Hepatocyte (in vitro differentiated cells): ENCODE measurements around the gene GLS2. TPM values are rescaled to one million over a fixed set of nuclear protein-coding genes. Genes with fewer than 3 reads are reported as not detected.
"Not testable (repeated sequence)": the region's sequence is repeated elsewhere in the genome, so short reads cannot be mapped to it uniquely, and the experiment has no call there.

ENCODE experiments used
- DNase-seq: peaks from one replicate; pipeline ENCODE4 v3.0.0-alpha.2; 2016; ENCODE audit warnings: low spot score
- H2AFZ ChIP-seq: fragments of 200-600 bp; sonication (generic); 2 replicates; pipeline ENCODE4 v1.6.0; 2016; ENCODE audit warnings: antibody characterized with exemption, mild to moderate bottlenecking
- H3K27ac ChIP-seq: fragments of 200-600 bp; sonication (generic); 2 replicates; pipeline ENCODE4 v1.5.1; 2016; ENCODE audit warnings: mild to moderate bottlenecking
- H3K27me3 ChIP-seq: fragments of 200-600 bp; sonication (generic); 2 replicates; pipeline ENCODE4 v1.6.1; 2016
- H3K36me3 ChIP-seq: fragments of 200-600 bp; sonication (generic); replicated peaks from 2 replicates; pipeline ENCODE4 v1.5.1; 2016; ENCODE audit warnings: low read depth; ENCODE audit not compliant: insufficient read depth
- H3K4me1 ChIP-seq: fragments of 200-600 bp; sonication (generic); 2 replicates; pipeline ENCODE4 v1.5.1; 2016; ENCODE audit warnings: mild to moderate bottlenecking, moderate library complexity; ENCODE audit not compliant: insufficient read depth
- H3K4me2 ChIP-seq: fragments of 200-600 bp; sonication (generic); 2 replicates; pipeline ENCODE4 v1.6.0; 2016
- H3K4me3 ChIP-seq: fragments of 200-600 bp; sonication (generic); 2 replicates; pipeline ENCODE4 v1.5.1; 2016; ENCODE audit warnings: mild to moderate bottlenecking
- H3K79me2 ChIP-seq: fragments of 200-600 bp; sonication (generic); 2 replicates; pipeline ENCODE4 v1.6.0; 2017; ENCODE audit warnings: mild to moderate bottlenecking
- H3K9me2 ChIP-seq: fragments of 200-600 bp; sonication (generic); replicated peaks from 2 replicates; pipeline ENCODE4 v1.6.0; 2017; ENCODE audit warnings: mild to moderate bottlenecking; ENCODE audit not compliant: insufficient read depth
- H3K9me3 ChIP-seq: fragments of 200-600 bp; sonication (generic); 2 replicates; pipeline ENCODE4 v1.5.1; 2016; ENCODE audit warnings: low read depth, mild to moderate bottlenecking
- H4K20me1 ChIP-seq: fragments of 200-600 bp; sonication (generic); 2 replicates; pipeline ENCODE4 v1.6.0; 2016; ENCODE audit warnings: mild to moderate bottlenecking; ENCODE audit not compliant: insufficient read depth, poor library complexity, severe bottlenecking
- CTCF ChIP-seq: fragments of 200-600 bp; sonication (generic); IDR thresholded peaks from 2 replicates; pipeline ENCODE4 v1.5.1; 2016; ENCODE audit warnings: antibody characterized with exemption, mild to moderate bottlenecking; ENCODE audit not compliant: poor library complexity
- EZH2 ChIP-seq: fragments of 200-600 bp; sonication (generic); IDR thresholded peaks from 2 replicates; pipeline ENCODE4 v1.6.1; 2016; ENCODE audit warnings: antibody characterized with exemption, mild to moderate bottlenecking, borderline replicate concordance
- EZH2phosphoT487 ChIP-seq: fragments of 200-600 bp; sonication (generic); IDR thresholded peaks from one replicate; pipeline ENCODE4 v1.6.1; 2018; ENCODE audit warnings: antibody characterized with exemption, mild to moderate bottlenecking, low read depth, moderate library complexity; ENCODE audit not compliant: unreplicated experiment, severe bottlenecking
- WGBS: methylation state at CpG from one replicate; pipeline ENCODE4 v1.1.6; 2016; ENCODE audit warnings: low lambda C conversion rate; ENCODE audit errors: missing lambda C conversion rate; 5-methylcytosine and 5-hydroxymethylcytosine counted together
- polyA plus RNA-seq: library from polyadenylated mRNA; unstranded; fragments of >200 nt; fragmentation: Nextera tagmentation; extraction: Ambion mirVana; gene quantifications from 2 replicates; pipeline ENCODE4 v1.2.1, GENCODE V29; 2016
- total RNA-seq: library from RNA; depleted of rRNA; stranded (reverse); fragments of >200 nt; gene quantifications from 2 replicates; pipeline ENCODE4 v1.2.3, GENCODE V29; 2014

GLS2 gene
- total and polyA plus RNA-seq, 2 experiments from 2014 or later: 3.5 to 6.4 TPM

GRCh38 chr12:56520048-56520447 is 32.1 kb upstream of the GLS2 start:
- Histone ChIP-seq H3K4me2 (no peak overlapping the region), H4K20me1 (no peaks in the 10 kb centered on the region), H2AFZ (no peak overlapping the region), H3K27me3 (no peaks in the 10 kb centered on the region), H3K9me3 (no peaks in the 10 kb centered on the region), H3K4me3 (no peak overlapping the region), H3K4me1 (peaks cover 18% of the 10 kb centered on the region), H3K27ac (peak overlapping the region; percentile 93), H3K9me2 (no peaks in the 10 kb centered on the region), H3K79me2 (peaks cover 28% of the 10 kb centered on the region), H3K36me3 (no peaks in the 10 kb centered on the region)
- no peak for DNase-seq
- WGBS: 89% methylated on average over 3 of the region's 3 CpGs
- TF ChIP-seq CTCF (no peak), EZH2phosphoT487 (no peak), EZH2 (no peak)

GRCh38 chr12:56518570-56518969 is 30.6 kb upstream of the GLS2 start:
- Histone ChIP-seq H3K27ac (no peak overlapping the region), H4K20me1 (no peaks in the 10 kb centered on the region), H3K36me3 (no peaks in the 10 kb centered on the region), H3K4me3 (no peak overlapping the region), H3K4me1 (peaks cover 12% of the 10 kb centered on the region), H2AFZ (no peak overlapping the region), H3K9me3 (no peaks in the 10 kb centered on the region), H3K27me3 (no peaks in the 10 kb centered on the region), H3K79me2 (peaks cover 13% of the 10 kb centered on the region), H3K4me2 (no peak overlapping the region), H3K9me2 (no peaks in the 10 kb centered on the region)
- no peak for DNase-seq
- WGBS: 69% methylated on average over 2 of the region's 2 CpGs
- no peak for TF ChIP-seq EZH2

GRCh38 chr12:56517854-56518253 is 29.9 kb upstream of the GLS2 start:
- Histone ChIP-seq H2AFZ (no peak overlapping the region), H3K4me3 (no peak overlapping the region), H4K20me1 (no peaks in the 10 kb centered on the region), H3K4me1 (peaks cover 6% of the 10 kb centered on the region), H3K9me2 (no peaks in the 10 kb centered on the region), H3K27ac (no peak overlapping the region), H3K79me2 (peaks cover 6% of the 10 kb centered on the region), H3K27me3 (no peaks in the 10 kb centered on the region), H3K36me3 (no peaks in the 10 kb centered on the region), H3K4me2 (no peak overlapping the region), H3K9me3 (no peaks in the 10 kb centered on the region)
- WGBS: 90% methylated on average over 2 of the region's 2 CpGs
- TF ChIP-seq EZH2phosphoT487: no peak
- TF ChIP-seq CTCF: no peak
- no peak for TF ChIP-seq EZH2
- DNase-seq: no peak

- H3K36me3 ChIP-seq, H4K20me1 ChIP-seq, H3K4me2 ChIP-seq, H2AFZ ChIP-seq, H3K4me3 ChIP-seq, H3K9me3 ChIP-seq, H3K4me1 ChIP-seq, H3K9me2 ChIP-seq, DNase-seq, H3K27me3 ChIP-seq, H3K79me2 ChIP-seq, H3K27ac ChIP-seq: not testable (repeated sequence)
- WGBS: 57% methylated on average over 4 of the region's 4 CpGs
Measured at GRCh38 chr12:56514014-56514318, 26.0 kb upstream of the GLS2 start.

- Histone ChIP-seq H3K4me3 (no peak overlapping the region), H3K9me3 (no peaks in the 10 kb centered on the region), H3K4me2 (no peak overlapping the region), H2AFZ (no peak overlapping the region), H3K36me3 (no peaks in the 10 kb centered on the region), H3K27ac (no peak overlapping the region), H3K27me3 (no peaks in the 10 kb centered on the region), H4K20me1 (no peaks in the 10 kb centered on the region), H3K4me1 (no peaks in the 10 kb centered on the region), H3K9me2 (no peaks in the 10 kb centered on the region), H3K79me2 (no peaks in the 10 kb centered on the region)
- whole genome bisulfite sequencing: 95% methylated on average over 16 of the region's 16 CpGs
- TF ChIP-seq EZH2phosphoT487 (no peak), EZH2 (no peak), CTCF (no peak)
- DNase-seq: no peak
Measured at GRCh38 chr12:56510786-56511185, 22.8 kb upstream of the GLS2 start.

GRCh38 chr12:56499879-56500278 is 11.9 kb upstream of the GLS2 start:
- not testable (repeated sequence) for H3K4me3 ChIP-seq, H3K9me3 ChIP-seq, H3K9me2 ChIP-seq, H4K20me1 ChIP-seq, H3K27ac ChIP-seq, H3K27me3 ChIP-seq, H3K4me1 ChIP-seq, H2AFZ ChIP-seq, H3K79me2 ChIP-seq, DNase-seq, H3K4me2 ChIP-seq, H3K36me3 ChIP-seq
- WGBS: 61% methylated on average over 13 of the region's 13 CpGs
